HL-60 (cell line): ENCODE results near the gene FOXO3.

Source experiments
- CTCF ChIP-seq: IDR thresholded peaks from one replicate; pipeline ENCODE4 v1.5.1; 2011; ENCODE audit warnings: low read length, control low read depth, inconsistent platforms; ENCODE audit not compliant: insufficient read depth
- GABPA ChIP-seq: IDR thresholded peaks from 2 replicates; pipeline ENCODE4 v1.6.1; 2012; ENCODE audit warnings: low read depth
- POLR2AphosphoS5 ChIP-seq: IDR thresholded peaks from 2 replicates; pipeline ENCODE4 v1.6.1; 2012; ENCODE audit warnings: low read depth
- REST ChIP-seq: IDR thresholded peaks from 2 replicates; pipeline ENCODE4 v1.6.1; 2012; ENCODE audit warnings: low read depth; ENCODE audit not compliant: insufficient replicate concordance

- no peak for TF ChIP-seq CTCF
- TF ChIP-seq POLR2AphosphoS5 = no peak
- TF ChIP-seq GABPA = no peak
- no peak for TF ChIP-seq REST
Observed at GRCh38 chr6:108671790-108672189, 111.1 kb downstream of the FOXO3 start.
